Left renal pelvis (tissue), 4 donors: Measurements from ENCODE around the gene CLN3. TPM values are rescaled to one million over a fixed set of nuclear protein-coding genes. Genes with fewer than 3 reads are reported as not detected.

Experiments used
- polyA plus RNA-seq, 4 donors: library from polyadenylated mRNA; unstranded; fragments of 120-200 nt; gene quantifications; one replicate each; pipeline ENCODE4 v1.2.1, GENCODE V29; 2013; ENCODE audit not compliant: insufficient read length in 4 of 4

Gene CLN3
- polyA plus RNA-seq, 4 donors: 28.4 to 47.6 (median 31.9) TPM

Other genes with a start within 250 kb of the CLN3 start
- gene SBK1, start 199.5 kb downstream of the CLN3 start, polyA plus RNA-seq: 10 to 100 TPM in 3 of 4 donors, 1 to 10 TPM in 1; 7.6 to 21.7 (median 15.8) TPM
- 1 to 10 TPM in 3 of 4 donors, under 1 TPM in 1; 0.38 to 3.0 (median 1.8) TPM for gene NPIPB6, start 128.6 kb downstream of the CLN3 start, polyA plus RNA-seq
- gene EIF3CL, start 88.2 kb downstream of the CLN3 start, polyA plus RNA-seq: 10 to 100 TPM; 71.6 to 83.8 (median 77.7) TPM
- 1 to 10 TPM in 1 of 4 donors, not detected in 3; 1.1 TPM for gene NPIPB7, start 19.7 kb downstream of the CLN3 start, polyA plus RNA-seq
- gene APOBR, start 2.6 kb upstream of the CLN3 start, polyA plus RNA-seq: 1 to 10 TPM in 1 of 4 donors, under 1 TPM in 3; 0.50 to 1.1 (median 0.76) TPM
- not detected for gene IL27, start 14.8 kb upstream of the CLN3 start, polyA plus RNA-seq
- 10 to 100 TPM; 11.7 to 84.7 (median 12.3) TPM for gene NUPR1, start 46.9 kb upstream of the CLN3 start, polyA plus RNA-seq
- 10 to 100 TPM; 20.1 to 25.4 (median 20.9) TPM for gene SGF29, start 61.8 kb upstream of the CLN3 start, polyA plus RNA-seq
- gene SULT1A2, start 105.0 kb upstream of the CLN3 start, polyA plus RNA-seq: 1 to 10 TPM in 3 of 4 donors, under 1 TPM in 1; 0.73 to 2.2 (median 1.9) TPM
- 10 to 100 TPM; 17.9 to 26.6 (median 24.4) TPM for gene SULT1A1, start 118.0 kb upstream of the CLN3 start, polyA plus RNA-seq
- 1 to 10 TPM in 1 of 4 donors, under 1 TPM in 1, not detected in 2; 0.40 to 2.6 TPM for gene NPIPB8, start 146.0 kb upstream of the CLN3 start, polyA plus RNA-seq
- 100 to 1,000 TPM; 373 to 630 (median 499) TPM for gene EIF3C, start 219.4 kb upstream of the CLN3 start, polyA plus RNA-seq